PC-9 (cell line): ENCODE data around the gene SMIM24.

ENCODE experiments used
- CTCF ChIP-seq: fragments of 200-600 bp; sonication (generic); conservative IDR thresholded peaks from 2 replicates; pipeline ENCODE4 v1.6.1; 2017; ENCODE audit warnings: mixed run types, antibody characterized with exemption, mild to moderate bottlenecking, moderate library complexity
- EZH2 ChIP-seq: fragments of 200-600 bp; sonication (generic); IDR thresholded peaks from 2 replicates; pipeline ENCODE4 v1.8.0; 2017; ENCODE audit warnings: antibody characterized with exemption, low read depth

- TF ChIP-seq CTCF (no peak), EZH2 (no peak)
Observed at GRCh38 chr19:3448616-3449334, 31.6 kb downstream of the SMIM24 start.
